Endothelial cell of umbilical vein (primary cell): Measurements from ENCODE around the gene LTBP1. TPM values are rescaled to one million over a fixed set of nuclear protein-coding genes. Genes with fewer than 3 reads are reported as not detected.
"Not testable (repeated sequence)": the region's sequence is repeated elsewhere in the genome, so short reads cannot be mapped to it uniquely, and the experiment has no call there.

Experiments used
- BruUV-seq: library from RNA; stranded (reverse); fragments of 400-500 nt; replicated peaks from 2 replicates; lab custom pipeline; 2021; lab: Mats Ljungman, UMichigan
- CTCF ChIA-PET: fragments of 300-600, 350-600 bp; sonication (Branson Sonifier 250); formaldehyde crosslinking; loops from one replicate; lab custom pipeline; 2021; ENCODE audit warnings: antibody characterized with exemption, inconsistent platforms; lab: Charles Lee
- POLR2A ChIA-PET: fragments of 300-600, 350-600 bp; sonication (Branson Sonifier 250); formaldehyde crosslinking; loops from one replicate; lab custom pipeline; 2021; ENCODE audit warnings: antibody characterized with exemption, inconsistent platforms; lab: Charles Lee
- DNase-seq: peaks from one replicate; pipeline ENCODE4 v3.0.0-alpha.2; 2011; ENCODE audit warnings: low read depth, low spot score
- FAIRE-seq: peaks from 2 replicates; lab custom pipeline; 2011; peaks lifted over from hg19 to GRCh38; lab: Jason Lieb, UNC
- H2AFZ ChIP-seq: 2 replicates; pipeline ENCODE4 v1.6.0; 2012; ENCODE audit warnings: low read depth, low read length, control low read depth, inconsistent platforms
- H3K27ac ChIP-seq: 2 replicates; pipeline ENCODE4 v1.5.1; 2011; ENCODE audit warnings: low read depth, mild to moderate bottlenecking, control low read depth, low read length, moderate library complexity; ENCODE audit not compliant: insufficient read depth
- H3K27me3 ChIP-seq, 2 experiments: 2 replicates each; pipeline versions ENCODE4 v1.6.0 to v1.6.1; 2011; ENCODE audit warnings: low read length in 2 of 2, mixed read lengths in 1 of 2; ENCODE audit not compliant: control insufficient read depth in 2 of 2, insufficient read depth in 2 of 2
- H3K36me3 ChIP-seq, 2 experiments: 2 replicates in 1 of 2; 3 replicates in 1 of 2; pipeline ENCODE4 v1.5.1; 2011; ENCODE audit warnings: low read length in 2 of 2, mild to moderate bottlenecking in 1 of 2, moderate library complexity in 1 of 2; ENCODE audit not compliant: control insufficient read depth in 2 of 2, insufficient read depth in 2 of 2; ENCODE audit errors: extremely low read depth in 1 of 2
- H3K4me1 ChIP-seq: 3 replicates; pipeline ENCODE4 v1.5.1; 2011; ENCODE audit warnings: mild to moderate bottlenecking, low read length; ENCODE audit not compliant: control insufficient read depth, insufficient read depth; ENCODE audit errors: extremely low read depth
- H3K4me2 ChIP-seq: 2 replicates; pipeline ENCODE4 v1.6.1; 2011; ENCODE audit warnings: low read length, control low read depth, mixed read lengths; ENCODE audit not compliant: insufficient read depth
- H3K4me3 ChIP-seq, 3 experiments: fragments of 200-600 bp in 1 of 3; sonication (generic), shearing (Covaris generic) in 1 of 3; replicated peaks in 1 of 3; 2 replicates each; pipeline ENCODE4 v1.5.1; 2011 to 2016; ENCODE audit warnings: control low read depth in 3 of 3, low read length in 3 of 3, mild to moderate bottlenecking in 2 of 3, inconsistent platforms in 1 of 3, low read depth in 1 of 3, moderate library complexity in 1 of 3; ENCODE audit not compliant: insufficient read depth in 1 of 3
- H3K79me2 ChIP-seq: 2 replicates; pipeline ENCODE4 v1.6.0; 2012; ENCODE audit warnings: low read length, inconsistent platforms; ENCODE audit not compliant: control insufficient read depth, insufficient read depth
- H3K9ac ChIP-seq: replicated peaks from 2 replicates; pipeline ENCODE3; 2011; ENCODE audit warnings: low read length, control low read depth; ENCODE audit not compliant: insufficient read depth; ENCODE audit errors: extremely low read depth
- H3K9me1 ChIP-seq: replicated peaks from 3 replicates; pipeline ENCODE4 v1.6.0; 2011; ENCODE audit warnings: mild to moderate bottlenecking, low read length; ENCODE audit not compliant: control insufficient read depth, insufficient read depth; ENCODE audit errors: extremely low read depth
- H3K9me3 ChIP-seq: replicated peaks from 2 replicates; pipeline ENCODE4 v1.5.1; 2012; ENCODE audit warnings: low read length, inconsistent platforms; ENCODE audit not compliant: control insufficient read depth, insufficient read depth
- H4K20me1 ChIP-seq: replicated peaks from 2 replicates; pipeline ENCODE3; 2011; ENCODE audit warnings: mild to moderate bottlenecking, low read length; ENCODE audit not compliant: control insufficient read depth, insufficient read depth; ENCODE audit errors: extremely low read depth
- CTCF ChIP-seq, 2 donors: IDR thresholded peaks; 1 replicate in 1 of 2; 2 replicates in 1 of 2; pipeline ENCODE4 v1.5.1; 2011; ENCODE audit warnings: low read length in 2 of 2, mild to moderate bottlenecking in 2 of 2, moderate library complexity in 2 of 2, control low read depth in 1 of 2, inconsistent platforms in 1 of 2, low read depth in 1 of 2; ENCODE audit not compliant: insufficient read depth in 1 of 2; ENCODE audit errors: extremely low read depth in 1 of 2
- EZH2 ChIP-seq: IDR thresholded peaks from 2 replicates; pipeline ENCODE4 v1.6.1; 2012; ENCODE audit warnings: borderline replicate concordance, low read depth, mild to moderate bottlenecking, moderate library complexity, low read length, inconsistent platforms; ENCODE audit not compliant: severe bottlenecking
- FOS ChIP-seq: IDR thresholded peaks from 2 replicates; pipeline ENCODE4 v1.6.1; 2011; ENCODE audit warnings: mild to moderate bottlenecking, low read length, moderate library complexity, borderline replicate concordance; ENCODE audit not compliant: insufficient read depth
- GATA2 ChIP-seq: IDR thresholded peaks from 2 replicates; pipeline ENCODE4 v1.7.0; 2011; ENCODE audit warnings: low read depth, mild to moderate bottlenecking, moderate library complexity, mixed read lengths, low read length; ENCODE audit not compliant: insufficient read length, insufficient read depth
- JUN ChIP-seq: IDR thresholded peaks from 2 replicates; pipeline ENCODE4 v1.6.1; 2011; ENCODE audit warnings: borderline replicate concordance, low read depth; ENCODE audit not compliant: insufficient read length, insufficient read depth
- MAX ChIP-seq: IDR thresholded peaks from 2 replicates; pipeline ENCODE4 v1.6.1; 2011; ENCODE audit not compliant: insufficient read depth, insufficient read length
- MYC ChIP-seq: IDR thresholded peaks from one replicate; pipeline ENCODE4 v1.6.1; 2011; ENCODE audit warnings: mild to moderate bottlenecking, low read depth, low read length
- POLR2A ChIP-seq: IDR thresholded peaks from 2 replicates; pipeline ENCODE4 v1.6.1; 2012; ENCODE audit warnings: low read depth, mild to moderate bottlenecking, control low read depth, low read length
- POLR2AphosphoS5 ChIP-seq: IDR thresholded peaks from 2 replicates; pipeline ENCODE4 v1.6.1; 2012; ENCODE audit warnings: low read depth, mild to moderate bottlenecking, control low read depth, low read length, moderate library complexity; ENCODE audit not compliant: insufficient read depth
- dilution Hi-C: fragments of 300-500 bp; cut with MboI; formaldehyde crosslinking; loops from one replicate; pipeline ENCODE4 v1.15.0; 2019; ENCODE audit warnings: low sequenced_read_pairs; ENCODE audit not compliant: extremely low pct_ligation_motif_present
- intact Hi-C: fragments of 100-400 bp; cut with micrococcal nuclease; formaldehyde crosslinking; loops from one replicate; pipeline ENCODE4 v1.10.0; 2022
- polyA plus RNA-seq, 4 experiments: library from polyadenylated mRNA; depleted of rRNA in 3 of 4; stranded (reverse) in 3 of 4; unstranded in 1 of 4; fragments of >200 nt; gene quantifications; 2 replicates each; pipeline versions ENCODE4 v1.2.1 to v1.2.3, GENCODE V29; 2011 to 2012; ENCODE audit warnings: missing spikeins in 1 of 4
- total RNA-seq: library from RNA; stranded (reverse); gene quantifications from 2 replicates; pipeline ENCODE4 v1.2.3, GENCODE V29; 2021

The LTBP1 gene
- total and polyA plus RNA-seq, 2 donors (not counting 3 experiments of a cell fraction or from before 2014, with no cell fraction given), result 57.4 to 68.2 TPM

GRCh38 chr2:33230842-33231241 is 284.1 kb downstream of the LTBP1 start:
- Histone ChIP-seq H3K9me3 (no peaks in the 10 kb centered on the region), H3K9me1 (no peaks in the 10 kb centered on the region), H3K27ac (no peak overlapping the region), H3K4me2 (no peak overlapping the region), H3K36me3 (no peaks in the 10 kb centered on the region), H3K9ac (no peak overlapping the region), H2AFZ (no peak overlapping the region), H3K27me3 (no peaks in the 10 kb centered on the region), H3K4me1 (peaks cover under 1% of the 10 kb centered on the region), H3K79me2 (no peaks in the 10 kb centered on the region), H4K20me1 (no peaks in the 10 kb centered on the region), H3K4me3 (no peak overlapping the region)
- no TSS peak for BruUV-seq
- dilution Hi-C loops (no loop called here), intact Hi-C loops (no loop called here)
- POLR2A ChIA-PET, result no interaction called here
- FAIRE-seq (no peak), DNase-seq (no peak)
- TF ChIP-seq FOS (no peak), CTCF (IDR thresholded peaks at IDR 0.05; ENCODE audit: extremely low read depth in 1 of 2, insufficient read depth in 1 of 2, low read depth in 1 of 2, low read length in 2 of 2) (no peak), JUN (no peak), POLR2A (no peak), POLR2AphosphoS5 (no peak), GATA2 (no peak), EZH2 (no peak), MAX (no peak), MYC (no peak)
- CTCF ChIA-PET, result interaction anchor here (0.7 kb wide), 1 partner anchor 10 kb away, joined by 3 read pairs; no protein-coding TSS in a partner anchor

GRCh38 chr2:33235559-33235958 is 288.8 kb downstream of the LTBP1 start:
- H3K4me3 ChIP-seq, BruUV-seq, H3K27me3 ChIP-seq, H3K27ac ChIP-seq, H4K20me1 ChIP-seq, intact Hi-C loops, H3K36me3 ChIP-seq, H2AFZ ChIP-seq, H3K4me2 ChIP-seq, H3K9ac ChIP-seq, H3K9me3 ChIP-seq, DNase-seq, FAIRE-seq, H3K79me2 ChIP-seq, dilution Hi-C loops, H3K9me1 ChIP-seq, CTCF ChIA-PET, POLR2A ChIA-PET: not testable (repeated sequence)
- peaks cover 42% of the 10 kb centered on the region for H3K4me1 ChIP-seq
